Retinal pigment epithelial cell (primary cell): ENCODE data around the gene PDSS1.
A peak's percentile ranks its signal among the peaks of the same experiment; 100 is the strongest.

ENCODE experiments used
- DNase-seq: peaks from one replicate; pipeline ENCODE4 v3.0.0-alpha.2; 2010; ENCODE audit warnings: low read depth
- H3K4me3 ChIP-seq: 2 replicates; pipeline ENCODE4 v1.5.1; 2011; ENCODE audit warnings: mild to moderate bottlenecking, low read length, control low read depth, moderate library complexity
- CTCF ChIP-seq: conservative IDR thresholded peaks from 2 replicates; pipeline ENCODE4 v1.5.1; 2011; ENCODE audit warnings: low read depth, low read length, control low read depth, inconsistent platforms

PDSS1 gene

GRCh38 chr10:26714415-26715136, 17.1 kb downstream of the PDSS1 start:
- no peak overlapping the region for H3K4me3 ChIP-seq
- no peak for TF ChIP-seq CTCF
- no peak for DNase-seq

- TF ChIP-seq CTCF, result no peak
- no peak overlapping the region for H3K4me3 ChIP-seq
- no peak for DNase-seq
Measured at GRCh38 chr10:26715137-26715487, 17.6 kb downstream of the PDSS1 start.

- H3K4me3 ChIP-seq, result no peak overlapping the region
- no peak for TF ChIP-seq CTCF
- DNase-seq, result no peak
Measured at GRCh38 chr10:26717476-26717875, 20.0 kb downstream of the PDSS1 start.

GRCh38 chr10:26721561-26721960, 24.1 kb downstream of the PDSS1 start:
- no peak overlapping the region for H3K4me3 ChIP-seq
- DNase-seq, result no peak
- TF ChIP-seq CTCF, result no peak

- no peak for DNase-seq
- H3K4me3 ChIP-seq, result no peak overlapping the region
- TF ChIP-seq CTCF, result no peak
Measured at GRCh38 chr10:26723016-26723415, 25.5 kb downstream of the PDSS1 start.

- no peak for DNase-seq
- no peak overlapping the region for H3K4me3 ChIP-seq
- TF ChIP-seq CTCF, result peak; percentile 79
Measured at GRCh38 chr10:26725837-26726727, 28.6 kb downstream of the PDSS1 start.
